Loucy (cell line): ENCODE measurements around the gene CREBL2.

ENCODE experiments used
- H2AFZ ChIP-seq: fragments of 200-600 bp; sonication (generic); 2 replicates; pipeline ENCODE4 v1.6.0; 2016; ENCODE audit warnings: antibody characterized with exemption, mild to moderate bottlenecking, low read length, moderate library complexity
- H3F3A ChIP-seq: fragments of 200-600 bp; 2 replicates; pipeline ENCODE4 v1.6.0; 2016; ENCODE audit warnings: antibody characterized with exemption, low read depth, mild to moderate bottlenecking
- H3K27me3 ChIP-seq: fragments of 200-600 bp; sonication (generic); 2 replicates; pipeline ENCODE4 v1.6.1; 2014; ENCODE audit warnings: low read length, mild to moderate bottlenecking; ENCODE audit not compliant: insufficient read depth, poor library complexity, severe bottlenecking
- H3K36me3 ChIP-seq: fragments of 200-600 bp; sonication (generic); 2 replicates; pipeline ENCODE4 v1.6.1; 2016; ENCODE audit warnings: low read length; ENCODE audit not compliant: insufficient read depth
- H3K4me1 ChIP-seq: fragments of 200-600 bp; sonication (generic); 2 replicates; pipeline ENCODE4 v1.5.1; 2014; ENCODE audit warnings: low read length, mild to moderate bottlenecking; ENCODE audit not compliant: insufficient read depth, poor library complexity, severe bottlenecking
- H3K4me2 ChIP-seq: fragments of 200-600 bp; sonication (generic); 2 replicates; pipeline ENCODE4 v1.6.0; 2014; ENCODE audit warnings: antibody characterized with exemption, low read length, low read depth, mild to moderate bottlenecking; ENCODE audit not compliant: poor library complexity, severe bottlenecking
- H3K4me3 ChIP-seq: fragments of 200-600 bp; sonication (generic); 2 replicates; pipeline ENCODE4 v1.5.1; 2014; ENCODE audit warnings: low read length, mild to moderate bottlenecking, mixed read lengths; ENCODE audit not compliant: poor library complexity, severe bottlenecking
- H3K79me2 ChIP-seq: fragments of 200-600 bp; sonication (generic); 2 replicates; pipeline ENCODE4 v1.6.1; 2014; ENCODE audit warnings: low read length; ENCODE audit not compliant: insufficient read depth
- H3K9ac ChIP-seq: fragments of 200-600 bp; sonication (generic); 2 replicates; pipeline ENCODE4 v1.6.0; 2014; ENCODE audit warnings: mild to moderate bottlenecking, low read depth, low read length, moderate library complexity; ENCODE audit not compliant: poor library complexity, severe bottlenecking
- H3K9me2 ChIP-seq: fragments of 200-600 bp; sonication (generic); replicated peaks from 2 replicates; pipeline ENCODE4 v1.6.1; 2016; ENCODE audit warnings: low read depth, low read length, mixed read lengths
- H3K9me3 ChIP-seq: fragments of 200-600 bp; sonication (generic); 2 replicates; pipeline ENCODE4 v1.6.1; 2014; ENCODE audit warnings: mild to moderate bottlenecking, antibody characterized with exemption, low read length, low read depth; ENCODE audit not compliant: insufficient read depth
- H4K20me1 ChIP-seq: fragments of 200-600 bp; sonication (generic); 2 replicates; pipeline ENCODE4 v1.6.0; 2014; ENCODE audit warnings: antibody characterized with exemption, low read length, mild to moderate bottlenecking; ENCODE audit not compliant: insufficient read depth, poor library complexity, severe bottlenecking
- CTCF ChIP-seq: fragments of 200-600 bp; sonication (generic); conservative IDR thresholded peaks from 2 replicates; pipeline ENCODE4 v1.5.1; 2014; ENCODE audit warnings: mild to moderate bottlenecking, antibody characterized with exemption, low read length
- EZH2phosphoT487 ChIP-seq: fragments of 200-600 bp; IDR thresholded peaks from 2 replicates; pipeline ENCODE4 v1.6.1; 2018; ENCODE audit warnings: antibody characterized with exemption, mild to moderate bottlenecking, moderate library complexity, borderline replicate concordance

The CREBL2 gene

GRCh38 chr12:12626471-12626870 lies 14.8 kb downstream of the CREBL2 start:
- Histone ChIP-seq H3K4me2 (no peak overlapping the region), H3K9me2 (no peaks in the 10 kb centered on the region), H3K36me3 (no peaks in the 10 kb centered on the region)

GRCh38 chr12:12627308-12627827 lies 15.7 kb downstream of the CREBL2 start:
- Histone ChIP-seq H3K4me1 (peaks cover under 1% of the 10 kb centered on the region), H3K4me2 (no peak overlapping the region), H3K9me3 (no peaks in the 10 kb centered on the region), H4K20me1 (no peaks in the 10 kb centered on the region), H3K9ac (no peak overlapping the region), H3K36me3 (no peaks in the 10 kb centered on the region), H2AFZ (no peak overlapping the region), H3K79me2 (no peaks in the 10 kb centered on the region), H3K27me3 (no peaks in the 10 kb centered on the region), H3F3A (no peaks in the 10 kb centered on the region; the same call in 1 of the 2 replicates), H3K9me2 (no peaks in the 10 kb centered on the region), H3K4me3 (no peak overlapping the region)
- TF ChIP-seq CTCF (no peak), EZH2phosphoT487 (no peak)

More at GRCh38 chr12:12626471-12626870, 14.8 kb downstream of the CREBL2 start:
- Histone ChIP-seq H3K4me3 (no peak overlapping the region), H3K4me1 (peaks cover 7% of the 10 kb centered on the region), H2AFZ (no peak overlapping the region), H4K20me1 (no peaks in the 10 kb centered on the region), H3K79me2 (no peaks in the 10 kb centered on the region), H3K9ac (no peak overlapping the region), H3F3A (peaks cover 3% of the 10 kb centered on the region; the same call in 1 of the 2 replicates), H3K9me3 (no peaks in the 10 kb centered on the region), H3K27me3 (no peaks in the 10 kb centered on the region)
- TF ChIP-seq EZH2phosphoT487 (no peak), CTCF (no peak)

GRCh38 chr12:12628013-12628412 lies 16.3 kb downstream of the CREBL2 start:
- no peaks in the 10 kb centered on the region for H4K20me1 ChIP-seq
- no peaks in the 10 kb centered on the region for H3K9me2 ChIP-seq
- no peaks in the 10 kb centered on the region for H3K79me2 ChIP-seq
- no peak overlapping the region for H3K9ac ChIP-seq
- H3F3A ChIP-seq = no peaks in the 10 kb centered on the region
- H3K9me3 ChIP-seq = no peaks in the 10 kb centered on the region
- no peak overlapping the region for H3K4me3 ChIP-seq
- H3K4me2 ChIP-seq = no peak overlapping the region
- H3K27me3 ChIP-seq = no peaks in the 10 kb centered on the region
- no peak overlapping the region for H2AFZ ChIP-seq
- no peaks in the 10 kb centered on the region for H3K36me3 ChIP-seq
- no peaks in the 10 kb centered on the region for H3K4me1 ChIP-seq
- no peak for TF ChIP-seq CTCF
- no peak for TF ChIP-seq EZH2phosphoT487
